Measurements from ENCODE around the gene ZNF148. TPM values are rescaled to one million over a fixed set of nuclear protein-coding genes. Genes with fewer than 3 reads are reported as not detected.

Gene ZNF148
- total RNA-seq, 1 donor from 2014 or later, result 16.5 TPM

GRCh38 chr3:125340121-125340520 lies 35.0 kb downstream of the ZNF148 start:
- Histone ChIP-seq H3K36me3 (no peaks in the 10 kb centered on the region), H3K4me3 (no peak overlapping the region), H3K27me3 (no peaks in the 10 kb centered on the region), H3K27ac (no peak overlapping the region), H3K9me3 (no peaks in the 10 kb centered on the region), H3K4me1 (peaks cover 29% of the 10 kb centered on the region)
- intact Hi-C loops (cut with DNase I), result no loop called here
- TF ChIP-seq POLR2AphosphoS5 (IDR thresholded peaks at IDR 0.05; ENCODE audit: insufficient read depth in 1 of 2, low read depth in 1 of 2), result no peak
- no peak for TF ChIP-seq POLR2A (IDR thresholded peaks at IDR 0.05)
- TF ChIP-seq CTCF (IDR thresholded peaks at IDR 0.05), result no peak
- no peak for DNase-seq (ENCODE audit: extremely low spot score in 2 of 2)

- Histone ChIP-seq H3K4me1 (peaks cover 36% of the 10 kb centered on the region), H3K27me3 (no peaks in the 10 kb centered on the region), H3K36me3 (no peaks in the 10 kb centered on the region), H3K4me3 (no peak overlapping the region), H3K27ac (no peak overlapping the region), H3K9me3 (no peaks in the 10 kb centered on the region)
- no peak for DNase-seq (ENCODE audit: extremely low spot score in 2 of 2)
- TF ChIP-seq POLR2AphosphoS5 (IDR thresholded peaks at IDR 0.05; ENCODE audit: insufficient read depth in 1 of 2, low read depth in 1 of 2) (no peak), POLR2A (IDR thresholded peaks at IDR 0.05) (no peak), CTCF (IDR thresholded peaks at IDR 0.05) (no peak)
- intact Hi-C loops (cut with DNase I), result no loop called here
Measured at GRCh38 chr3:125337506-125337905, 37.6 kb downstream of the ZNF148 start.

GRCh38 chr3:125334675-125335560 lies 40.2 kb downstream of the ZNF148 start:
- no peaks in the 10 kb centered on the region for H3K27me3 ChIP-seq
- TF ChIP-seq POLR2AphosphoS5 (IDR thresholded peaks at IDR 0.05; ENCODE audit: insufficient read depth in 1 of 2, low read depth in 1 of 2) (no peak), CTCF (IDR thresholded peaks at IDR 0.05) (no peak), POLR2A (IDR thresholded peaks at IDR 0.05) (no peak)
- intact Hi-C loops (cut with DNase I), result no loop called here

GRCh38 chr3:125332504-125332903 lies 42.6 kb downstream of the ZNF148 start:
- Histone ChIP-seq H3K27me3 (no peaks in the 10 kb centered on the region), H3K9me3 (no peaks in the 10 kb centered on the region), H3K36me3 (no peaks in the 10 kb centered on the region), H3K27ac (no peak overlapping the region), H3K4me3 (no peak overlapping the region), H3K4me1 (peaks cover 31% of the 10 kb centered on the region)
- DNase-seq (ENCODE audit: extremely low spot score in 2 of 2), result no peak
- intact Hi-C loops (cut with DNase I), result no loop called here
- TF ChIP-seq POLR2AphosphoS5 (IDR thresholded peaks at IDR 0.05; ENCODE audit: insufficient read depth in 1 of 2, low read depth in 1 of 2) (no peak), POLR2A (IDR thresholded peaks at IDR 0.05) (no peak), CTCF (IDR thresholded peaks at IDR 0.05) (no peak)

More at GRCh38 chr3:125334675-125335560, 40.2 kb downstream of the ZNF148 start:
- DNase-seq (ENCODE audit: extremely low spot score in 2 of 2), result no peak
- H3K4me1 ChIP-seq, result peaks cover 36% of the 10 kb centered on the region
- H3K4me3 ChIP-seq, result no peak overlapping the region
- H3K27ac ChIP-seq, result no peak overlapping the region
- H3K36me3 ChIP-seq, result no peaks in the 10 kb centered on the region
- no peaks in the 10 kb centered on the region for H3K9me3 ChIP-seq

- DNase-seq (ENCODE audit: extremely low spot score in 2 of 2), result no peak
- Histone ChIP-seq H3K4me3 (no peak overlapping the region), H3K9me3 (no peaks in the 10 kb centered on the region), H3K36me3 (no peaks in the 10 kb centered on the region), H3K27me3 (no peaks in the 10 kb centered on the region), H3K27ac (no peak overlapping the region), H3K4me1 (peaks cover 18% of the 10 kb centered on the region)
- intact Hi-C loops (cut with DNase I), result no loop called here
- TF ChIP-seq CTCF (IDR thresholded peaks at IDR 0.05), result no peak
- TF ChIP-seq POLR2AphosphoS5 (IDR thresholded peaks at IDR 0.05; ENCODE audit: insufficient read depth in 1 of 2, low read depth in 1 of 2), result no peak
- TF ChIP-seq POLR2A (IDR thresholded peaks at IDR 0.05), result no peak
Measured at GRCh38 chr3:125331243-125331642, 43.9 kb downstream of the ZNF148 start.
